ENCODE results near the gene SFTPA2.
"Not testable (repeated sequence)": the region's sequence is repeated elsewhere in the genome, so short reads cannot be mapped to it uniquely, and the experiment has no call there.

SFTPA2 gene

DNA sequence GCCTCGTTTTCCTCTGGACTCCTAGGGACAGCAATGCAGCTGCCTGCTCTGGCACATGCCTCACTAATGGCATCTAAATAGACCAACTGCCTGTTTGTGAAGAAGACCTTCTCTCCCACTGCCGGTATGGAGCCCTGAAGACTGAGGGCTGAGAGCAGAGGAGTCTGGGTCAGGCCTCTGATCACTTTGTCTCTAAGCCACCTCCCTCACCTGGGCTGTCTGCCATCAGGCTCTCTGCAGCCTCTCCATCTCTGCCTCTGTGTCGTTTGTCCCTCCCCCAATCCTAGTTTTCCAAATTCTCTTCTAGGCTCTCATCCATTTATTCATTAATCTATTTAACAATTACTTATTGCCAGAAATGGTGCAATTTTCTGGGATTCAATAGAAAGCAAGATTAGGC, 35.3 kb upstream of the SFTPA2 start:
- CTCF ChIA-PET, result no interaction called here
- DNase-seq (ENCODE audit: extremely low spot score), result no peak
- no peak for TF ChIP-seq NFRKB (IDR thresholded peaks at IDR 0.05)
- no peak for TF ChIP-seq ZNF384 (IDR thresholded peaks at IDR 0.05)
- TF ChIP-seq HDGF (IDR thresholded peaks at IDR 0.05; ENCODE audit: borderline replicate concordance), result no peak
- no peak for TF ChIP-seq SUZ12 (IDR thresholded peaks at IDR 0.05)
- no peak for TF ChIP-seq TARDBP (IDR thresholded peaks at IDR 0.05)
- TF ChIP-seq FOXK2 (IDR thresholded peaks at IDR 0.05), result no peak
- no peak for TF ChIP-seq FOXM1 (IDR thresholded peaks at IDR 0.05; ENCODE audit: borderline replicate concordance)
- no peak for TF ChIP-seq L3MBTL2 (conservative IDR thresholded peaks at IDR 0.05)
- no peak for TF ChIP-seq ELF4 (IDR thresholded peaks at IDR 0.05)
- TF ChIP-seq, protein P1, sequence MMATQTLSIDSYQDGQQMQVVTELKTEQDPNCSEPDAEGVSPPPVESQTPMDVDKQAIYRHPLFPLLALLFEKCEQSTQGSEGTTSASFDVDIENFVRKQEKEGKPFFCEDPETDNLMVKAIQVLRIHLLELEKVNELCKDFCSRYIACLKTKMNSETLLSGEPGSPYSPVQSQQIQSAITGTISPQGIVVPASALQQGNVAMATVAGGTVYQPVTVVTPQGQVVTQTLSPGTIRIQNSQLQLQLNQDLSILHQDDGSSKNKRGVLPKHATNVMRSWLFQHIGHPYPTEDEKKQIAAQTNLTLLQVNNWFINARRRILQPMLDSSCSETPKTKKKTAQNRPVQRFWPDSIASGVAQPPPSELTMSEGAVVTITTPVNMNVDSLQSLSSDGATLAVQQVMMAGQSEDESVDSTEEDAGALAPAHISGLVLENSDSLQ (IDR thresholded peaks at IDR 0.05), result no peak
- no peak for TF ChIP-seq CTBP1 (IDR thresholded peaks at IDR 0.05; ENCODE audit: borderline replicate concordance)
- TF ChIP-seq ARNT (IDR thresholded peaks at IDR 0.05), result no peak
- TF ChIP-seq BHLHE40 (IDR thresholded peaks at IDR 0.05; ENCODE audit: borderline replicate concordance), result no peak
- TF ChIP-seq SP1 (IDR thresholded peaks at IDR 0.05), result no peak
- POLR2A ChIA-PET, result no interaction called here

DNA sequence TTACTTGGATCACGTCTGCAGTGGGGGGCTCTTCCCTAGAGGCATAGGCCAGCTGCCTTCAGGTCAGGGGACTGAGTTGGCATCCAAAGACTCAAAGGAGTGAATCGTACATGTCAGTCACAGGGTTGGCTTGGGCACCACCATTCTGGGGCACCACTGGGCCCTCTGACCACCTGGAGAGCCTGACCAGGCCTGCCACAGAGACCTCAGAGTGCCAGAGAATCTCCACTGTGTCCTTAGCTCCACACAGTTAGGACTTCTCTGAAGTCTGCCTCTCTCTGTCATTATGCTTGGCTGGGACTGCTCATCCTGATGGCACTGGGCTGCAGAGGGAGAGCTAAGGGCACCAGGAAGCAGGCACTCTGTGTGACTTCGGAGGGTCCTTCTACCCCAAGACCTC, 34.4 kb upstream of the SFTPA2 start:
- DNase-seq (ENCODE audit: extremely low spot score); CTCF ChIA-PET; POLR2A ChIA-PET: not testable (repeated sequence)

DNA sequence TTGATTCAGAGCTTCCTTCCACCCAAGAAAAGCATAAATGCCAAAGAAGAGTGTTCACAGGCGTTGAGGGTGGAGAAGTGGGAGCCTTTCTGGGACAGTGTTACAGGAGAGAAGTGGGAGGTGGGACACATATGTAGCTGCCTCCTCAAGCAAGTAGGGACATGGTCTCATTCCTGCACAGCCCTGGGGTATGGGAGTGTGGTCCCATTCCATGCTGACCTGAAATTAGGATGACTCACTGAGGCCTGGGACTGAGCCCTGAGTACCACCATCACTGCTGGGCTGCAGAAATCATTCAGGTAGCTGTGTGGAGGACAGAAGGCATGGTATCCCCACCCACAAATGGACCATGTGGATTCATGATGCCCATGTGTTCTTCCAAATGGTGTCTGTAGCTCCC, 33.2 kb upstream of the SFTPA2 start:
- TF ChIP-seq SUZ12 (IDR thresholded peaks at IDR 0.05) (no peak), L3MBTL2 (conservative IDR thresholded peaks at IDR 0.05) (no peak), ZNF384 (IDR thresholded peaks at IDR 0.05) (no peak), TARDBP (IDR thresholded peaks at IDR 0.05) (no peak), ELF4 (IDR thresholded peaks at IDR 0.05) (no peak), ARNT (IDR thresholded peaks at IDR 0.05) (no peak), BHLHE40 (IDR thresholded peaks at IDR 0.05; ENCODE audit: borderline replicate concordance) (no peak), HDGF (IDR thresholded peaks at IDR 0.05; ENCODE audit: borderline replicate concordance) (no peak), LEF1 (IDR thresholded peaks at IDR 0.05; ENCODE audit: borderline replicate concordance) (no peak), CTBP1 (IDR thresholded peaks at IDR 0.05; ENCODE audit: borderline replicate concordance) (no peak)
- TF ChIP-seq, protein P1 (IDR thresholded peaks at IDR 0.05), result no peak
- POLR2A ChIA-PET, result no interaction called here
- no peak for DNase-seq (ENCODE audit: extremely low spot score)
- CTCF ChIA-PET, result interaction anchor here (0.7 kb wide), 1 partner anchor 15 kb away, joined by 4 read pairs; no protein-coding TSS in a partner anchor

DNA sequence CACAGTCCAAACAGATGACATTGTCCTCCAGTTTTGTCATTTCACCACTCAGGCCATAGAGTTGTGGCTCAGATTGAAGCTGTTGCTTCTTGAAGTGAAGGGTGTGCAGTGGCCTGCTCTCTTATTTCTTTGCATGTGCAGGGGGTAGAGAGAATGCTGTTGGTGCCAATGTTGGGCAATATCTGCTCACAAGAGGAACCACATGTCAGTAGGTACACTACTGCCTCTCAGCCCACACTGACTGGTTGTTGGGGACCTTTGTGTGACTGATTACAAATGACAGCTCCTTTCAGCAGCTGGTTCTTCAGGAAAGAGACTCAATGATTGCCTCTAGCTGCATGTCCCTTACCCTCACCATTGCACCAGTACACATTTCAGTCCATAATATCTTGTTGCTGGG, 28.6 kb upstream of the SFTPA2 start:
- TF ChIP-seq LEF1 (IDR thresholded peaks at IDR 0.05; ENCODE audit: borderline replicate concordance) (no peak), SUZ12 (IDR thresholded peaks at IDR 0.05) (no peak), NFRKB (IDR thresholded peaks at IDR 0.05) (no peak), FOXK2 (IDR thresholded peaks at IDR 0.05) (no peak), SP1 (IDR thresholded peaks at IDR 0.05) (no peak)
- POLR2A ChIA-PET, result no interaction called here
- CTCF ChIA-PET, result no interaction called here
- DNase-seq (ENCODE audit: extremely low spot score), result no peak

DNA sequence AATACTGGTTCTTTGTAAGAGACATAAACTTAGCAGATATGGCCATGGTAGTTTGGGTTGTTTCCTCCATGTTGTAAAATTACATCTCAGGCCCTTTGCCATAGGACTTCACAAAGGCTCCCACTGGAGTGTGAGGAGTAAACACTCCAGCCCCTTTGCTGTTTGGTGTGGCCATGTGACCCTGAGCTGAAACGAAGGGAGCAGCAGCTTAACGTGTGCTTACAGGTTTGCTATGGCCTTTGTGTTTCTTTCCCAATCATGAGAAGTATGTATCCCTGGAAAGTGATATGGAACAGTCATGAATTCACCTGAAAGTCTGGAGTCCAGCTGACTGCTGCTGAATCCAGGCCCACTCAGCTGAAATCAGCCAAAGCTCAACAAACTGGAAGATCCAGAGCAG, 26.7 kb upstream of the SFTPA2 start:
- TF ChIP-seq L3MBTL2 (conservative IDR thresholded peaks at IDR 0.05), result no peak
- no peak for TF ChIP-seq ELF4 (IDR thresholded peaks at IDR 0.05)
- no peak for TF ChIP-seq NFRKB (IDR thresholded peaks at IDR 0.05)
- no peak for TF ChIP-seq FOXM1 (IDR thresholded peaks at IDR 0.05; ENCODE audit: borderline replicate concordance)
- TF ChIP-seq TARDBP (IDR thresholded peaks at IDR 0.05), result no peak
- TF ChIP-seq LEF1 (IDR thresholded peaks at IDR 0.05; ENCODE audit: borderline replicate concordance), result no peak
- TF ChIP-seq HDGF (IDR thresholded peaks at IDR 0.05; ENCODE audit: borderline replicate concordance), result no peak
- no peak for TF ChIP-seq FOXK2 (IDR thresholded peaks at IDR 0.05)
- TF ChIP-seq ARNT (IDR thresholded peaks at IDR 0.05), result no peak

DNA sequence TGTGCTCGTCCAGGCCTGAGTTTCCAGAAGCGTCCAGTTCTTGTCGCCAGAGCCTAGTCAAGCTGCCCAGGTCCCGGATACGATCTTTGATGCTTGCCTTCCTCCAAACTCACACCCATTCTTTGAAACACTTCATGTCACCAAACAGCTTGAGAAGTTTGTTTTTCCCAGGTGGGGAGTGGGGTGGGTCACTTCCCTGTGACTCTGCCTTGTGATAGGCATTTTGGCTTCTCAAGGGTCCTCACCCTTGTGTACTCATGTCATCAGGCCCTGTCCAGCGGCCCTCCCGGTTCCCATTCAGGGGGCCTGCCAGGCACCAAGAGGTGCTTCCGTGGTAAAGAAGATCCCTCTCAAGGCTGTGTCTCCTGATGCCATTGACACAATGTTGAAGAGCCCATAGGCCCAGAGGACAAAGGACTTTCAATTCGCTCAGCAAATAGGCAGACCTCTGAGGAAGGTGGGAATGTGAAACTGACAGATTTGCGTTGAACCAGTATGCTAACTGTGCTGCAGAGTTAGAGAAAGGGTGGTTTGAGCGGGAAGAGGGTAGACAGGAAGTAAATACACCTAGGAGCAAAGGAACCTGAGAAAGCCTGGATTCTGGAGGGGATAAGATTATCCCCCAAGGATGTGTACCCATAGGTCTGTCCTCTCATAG, 25.8 kb upstream of the SFTPA2 start:
- POLR2A ChIA-PET, result no interaction called here
- TF ChIP-seq ELF4 (IDR thresholded peaks at IDR 0.05), result no peak
- TF ChIP-seq HDGF (IDR thresholded peaks at IDR 0.05; ENCODE audit: borderline replicate concordance), result no peak
- TF ChIP-seq ZNF384 (IDR thresholded peaks at IDR 0.05), result no peak
- TF ChIP-seq FOXA1 (IDR thresholded peaks at IDR 0.05), result no peak
- TF ChIP-seq NFRKB (IDR thresholded peaks at IDR 0.05), result no peak
- no peak for TF ChIP-seq L3MBTL2 (conservative IDR thresholded peaks at IDR 0.05)
- no peak for TF ChIP-seq CTBP1 (IDR thresholded peaks at IDR 0.05; ENCODE audit: borderline replicate concordance)
- TF ChIP-seq, protein P1 (IDR thresholded peaks at IDR 0.05), result no peak
- no peak for TF ChIP-seq SUZ12 (IDR thresholded peaks at IDR 0.05)
- no peak for TF ChIP-seq LEF1 (IDR thresholded peaks at IDR 0.05; ENCODE audit: borderline replicate concordance)
- TF ChIP-seq ARNT (IDR thresholded peaks at IDR 0.05), result no peak
- TF ChIP-seq SP1 (IDR thresholded peaks at IDR 0.05), result no peak
- CTCF ChIA-PET, result no interaction called here
- DNase-seq (ENCODE audit: extremely low spot score), result no peak

More for the DNA sequence above, 26.7 kb upstream of the SFTPA2 start:
- ChIA-PET CTCF (no interaction called here), POLR2A (no interaction called here)
- DNase-seq (ENCODE audit: extremely low spot score), result no peak

DNA sequence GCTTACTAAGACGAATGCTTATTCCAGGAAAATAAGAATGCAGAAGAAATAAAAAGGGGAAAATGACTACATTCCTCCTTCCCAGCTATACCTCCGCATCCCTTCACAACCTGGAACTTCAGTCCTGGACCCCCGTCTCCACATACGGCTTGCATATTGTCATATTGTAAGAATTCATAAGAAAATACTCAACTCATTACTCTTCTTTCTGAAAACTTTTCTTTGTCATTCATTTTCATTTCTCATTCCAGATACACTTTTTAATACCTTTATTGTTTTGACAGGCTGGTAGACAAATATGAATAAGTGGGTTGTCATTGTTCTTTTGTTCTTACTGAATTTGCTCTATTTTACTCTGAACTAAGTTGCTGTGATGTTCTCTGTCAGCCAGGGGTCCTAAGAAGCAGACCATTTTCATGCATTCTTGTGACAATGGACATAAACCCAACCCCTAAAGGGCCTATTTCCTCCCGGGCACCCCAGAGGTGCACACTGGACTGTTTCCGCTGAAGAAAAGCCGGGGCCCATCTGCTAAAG, 23.3 kb upstream of the SFTPA2 start:
- DNase-seq (ENCODE audit: extremely low spot score), result no peak
- ChIA-PET POLR2A (no interaction called here), CTCF (no interaction called here)
- TF ChIP-seq TARDBP (IDR thresholded peaks at IDR 0.05) (no peak), SUZ12 (IDR thresholded peaks at IDR 0.05) (no peak), CTBP1 (IDR thresholded peaks at IDR 0.05; ENCODE audit: borderline replicate concordance) (no peak), HDGF (IDR thresholded peaks at IDR 0.05; ENCODE audit: borderline replicate concordance) (no peak), FOXA1 (IDR thresholded peaks at IDR 0.05) (no peak), LEF1 (IDR thresholded peaks at IDR 0.05; ENCODE audit: borderline replicate concordance) (no peak), FOXK2 (IDR thresholded peaks at IDR 0.05) (no peak)

DNA sequence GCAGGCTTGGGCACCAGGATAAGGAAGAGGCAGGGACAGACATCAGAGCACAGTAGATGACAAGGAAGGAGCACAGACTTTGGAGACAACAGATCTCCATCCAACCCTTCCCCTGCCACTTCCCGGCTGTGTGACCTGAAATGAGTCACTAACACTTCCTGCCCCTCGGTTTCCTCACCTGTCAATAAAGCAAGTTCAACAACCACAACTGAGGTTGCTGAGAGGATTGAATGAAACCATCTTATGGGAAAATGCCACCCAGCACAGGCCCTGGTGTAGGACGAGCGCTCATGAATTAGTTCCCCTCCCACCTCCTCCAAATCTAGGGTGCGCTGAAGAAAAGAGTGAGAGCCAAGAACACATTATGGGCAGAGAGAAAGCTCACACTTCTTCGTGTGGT, 22.7 kb upstream of the SFTPA2 start:
- POLR2A ChIA-PET; DNase-seq (ENCODE audit: extremely low spot score); CTCF ChIA-PET: not testable (repeated sequence)
